ENCODE measurements around the gene SERPINI1. TPM values are rescaled to one million over a fixed set of nuclear protein-coding genes. Genes with fewer than 3 reads are reported as not detected.
A peak's percentile ranks its signal among the peaks of the same experiment; 100 is the strongest.

SERPINI1 gene
- total RNA-seq, 3 donors from 2014 or later = 0.84 to 3.6 (median 1.3) TPM

DNA sequence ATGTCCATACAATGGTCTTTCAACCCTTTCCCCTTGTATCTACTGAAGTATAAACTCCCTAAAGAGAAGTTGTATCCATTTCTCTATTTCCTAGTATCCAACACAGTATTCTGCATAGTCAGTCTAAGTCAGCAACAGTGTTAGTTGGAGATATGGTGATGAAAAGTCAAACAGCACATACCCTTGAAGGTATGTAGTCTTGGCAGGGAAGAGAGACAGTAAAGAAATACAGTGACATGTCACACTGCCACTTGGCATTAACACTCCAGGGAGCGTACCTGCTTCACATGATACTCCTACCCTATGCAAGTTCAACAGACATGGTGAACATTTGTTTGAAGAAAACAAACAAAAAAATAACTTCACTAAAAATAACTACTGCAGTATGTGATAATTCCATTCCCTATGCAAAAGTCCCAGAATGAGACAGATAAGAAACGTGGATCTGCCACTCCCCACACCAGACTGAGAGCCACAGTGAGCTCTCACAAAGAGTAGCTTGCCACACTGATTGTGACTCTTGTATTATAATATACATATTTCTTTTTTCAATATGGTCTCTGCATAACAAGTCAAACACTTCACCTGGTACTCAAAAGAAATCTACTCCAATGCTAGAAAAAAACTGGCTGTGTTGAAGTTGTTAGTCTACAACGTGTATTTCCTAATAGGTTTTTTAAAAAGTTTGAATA lies 6.7 kb upstream of the SERPINI1 start:
- Histone ChIP-seq H3K4me1 (ENCODE audit: low read depth) (peaks cover 7% of the 10 kb centered on the region), H3K36me3 (ENCODE audit: low read depth) (no peaks in the 10 kb centered on the region), H3K4me3 (no peak overlapping the region), H3K9me3 (no peaks in the 10 kb centered on the region)
- TF ChIP-seq, protein P1, sequence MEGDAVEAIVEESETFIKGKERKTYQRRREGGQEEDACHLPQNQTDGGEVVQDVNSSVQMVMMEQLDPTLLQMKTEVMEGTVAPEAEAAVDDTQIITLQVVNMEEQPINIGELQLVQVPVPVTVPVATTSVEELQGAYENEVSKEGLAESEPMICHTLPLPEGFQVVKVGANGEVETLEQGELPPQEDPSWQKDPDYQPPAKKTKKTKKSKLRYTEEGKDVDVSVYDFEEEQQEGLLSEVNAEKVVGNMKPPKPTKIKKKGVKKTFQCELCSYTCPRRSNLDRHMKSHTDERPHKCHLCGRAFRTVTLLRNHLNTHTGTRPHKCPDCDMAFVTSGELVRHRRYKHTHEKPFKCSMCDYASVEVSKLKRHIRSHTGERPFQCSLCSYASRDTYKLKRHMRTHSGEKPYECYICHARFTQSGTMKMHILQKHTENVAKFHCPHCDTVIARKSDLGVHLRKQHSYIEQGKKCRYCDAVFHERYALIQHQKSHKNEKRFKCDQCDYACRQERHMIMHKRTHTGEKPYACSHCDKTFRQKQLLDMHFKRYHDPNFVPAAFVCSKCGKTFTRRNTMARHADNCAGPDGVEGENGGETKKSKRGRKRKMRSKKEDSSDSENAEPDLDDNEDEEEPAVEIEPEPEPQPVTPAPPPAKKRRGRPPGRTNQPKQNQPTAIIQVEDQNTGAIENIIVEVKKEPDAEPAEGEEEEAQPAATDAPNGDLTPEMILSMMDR (IDR thresholded peaks at IDR 0.05) = no peak
- DNase-seq (no peak), ATAC-seq (no peak)
- intact Hi-C loops (cut with DNase I, micrococcal nuclease) = no loop called here

DNA sequence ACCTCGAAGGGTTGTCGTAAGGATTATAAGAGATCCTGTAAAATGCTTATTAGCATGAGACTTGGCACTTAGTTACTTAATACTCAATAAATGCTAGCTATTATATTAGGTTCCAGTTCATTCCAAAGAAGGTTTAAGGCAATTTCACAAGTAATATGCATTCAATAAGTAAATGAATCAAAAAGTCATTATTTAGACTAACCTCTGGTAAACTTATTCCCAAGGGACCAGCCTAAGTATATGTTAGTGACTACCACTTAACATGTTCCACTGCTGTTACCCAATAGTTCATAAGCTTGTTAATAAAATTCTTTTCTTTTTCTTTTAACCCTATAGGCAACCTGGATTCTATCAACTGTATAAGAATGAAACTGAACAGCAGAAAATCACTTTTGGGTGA lies 5.9 kb upstream of the SERPINI1 start:
- Histone ChIP-seq H3K36me3 (ENCODE audit: low read depth) (no peaks in the 10 kb centered on the region), H3K4me1 (ENCODE audit: low read depth) (peaks cover 7% of the 10 kb centered on the region), H3K4me3 (no peak overlapping the region), H3K9me3 (no peaks in the 10 kb centered on the region)
- intact Hi-C loops (cut with DNase I, micrococcal nuclease) = no loop called here
- ATAC-seq = no peak
- DNase-seq = no peak
- TF ChIP-seq, protein P1 (IDR thresholded peaks at IDR 0.05) = no peak

DNA sequence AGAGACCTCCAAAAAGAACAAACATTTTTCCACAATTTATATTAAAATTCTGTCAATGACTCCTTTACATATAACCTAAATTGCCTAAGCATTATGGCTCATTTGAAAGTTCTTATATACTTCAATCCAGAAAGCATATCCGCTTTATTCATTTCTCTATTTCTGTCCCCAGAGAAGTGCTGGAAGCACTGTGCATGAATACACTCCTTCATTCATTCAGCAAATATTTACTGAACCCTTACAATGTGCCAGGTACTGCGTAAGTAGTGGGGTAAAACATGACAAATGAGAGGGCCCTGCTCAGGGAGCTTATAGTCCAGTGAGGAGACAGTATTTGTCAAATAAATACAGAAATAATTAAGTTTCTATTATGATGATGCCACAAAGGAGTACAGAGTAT lies 4.1 kb upstream of the SERPINI1 start:
- Histone ChIP-seq H3K9me3 (no peaks in the 10 kb centered on the region), H3K4me3 (no peak overlapping the region), H3K36me3 (ENCODE audit: low read depth) (no peaks in the 10 kb centered on the region), H3K4me1 (ENCODE audit: low read depth) (peaks cover 11% of the 10 kb centered on the region)
- DNase-seq (no peak), ATAC-seq (no peak)
- TF ChIP-seq, protein P1 (IDR thresholded peaks at IDR 0.05) = no peak
- intact Hi-C loops (cut with DNase I, micrococcal nuclease) = no loop called here

DNA sequence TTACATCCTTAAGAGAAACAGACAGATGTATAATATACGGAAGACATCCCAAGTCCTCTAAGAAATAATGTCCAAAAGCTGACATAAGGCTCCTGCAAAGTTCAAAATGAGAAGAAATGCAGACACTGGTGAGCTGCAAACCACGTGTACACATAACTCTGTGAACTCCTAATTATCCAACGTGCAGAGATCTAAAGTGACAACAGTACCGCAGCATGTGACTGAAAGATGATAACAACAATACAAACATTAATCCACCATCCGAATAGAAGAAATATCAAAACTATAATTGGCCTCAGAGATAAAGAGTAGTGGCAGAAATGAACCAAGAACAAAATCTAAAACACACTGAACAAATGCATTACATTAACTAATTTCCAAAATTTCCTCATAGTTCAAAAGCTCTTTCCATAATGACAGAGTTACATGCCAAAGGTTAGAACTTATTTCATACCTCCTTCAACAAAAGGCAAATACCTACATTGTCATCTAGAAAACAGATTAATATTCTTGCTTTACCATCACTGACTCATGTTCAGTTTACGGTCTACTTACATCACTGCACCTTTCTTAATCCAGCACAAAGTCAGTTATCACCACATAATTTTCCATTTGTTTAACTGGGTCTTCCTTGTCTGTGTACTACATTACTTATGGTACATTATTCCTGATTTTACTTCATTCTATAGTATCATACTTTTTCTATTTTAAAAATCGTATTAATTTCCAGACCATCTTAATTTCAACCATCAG lies 3.0 kb upstream of the SERPINI1 start:
- no peaks in the 10 kb centered on the region for H3K36me3 ChIP-seq (ENCODE audit: low read depth)
- no peak overlapping the region for H3K4me3 ChIP-seq
- peaks cover 15% of the 10 kb centered on the region for H3K4me1 ChIP-seq (ENCODE audit: low read depth)
- no peaks in the 10 kb centered on the region for H3K9me3 ChIP-seq
- intact Hi-C loops (cut with DNase I, micrococcal nuclease) = no loop called here
- ATAC-seq (no peak), DNase-seq (no peak)
- TF ChIP-seq, protein P1 (IDR thresholded peaks at IDR 0.05) = no peak

DNA sequence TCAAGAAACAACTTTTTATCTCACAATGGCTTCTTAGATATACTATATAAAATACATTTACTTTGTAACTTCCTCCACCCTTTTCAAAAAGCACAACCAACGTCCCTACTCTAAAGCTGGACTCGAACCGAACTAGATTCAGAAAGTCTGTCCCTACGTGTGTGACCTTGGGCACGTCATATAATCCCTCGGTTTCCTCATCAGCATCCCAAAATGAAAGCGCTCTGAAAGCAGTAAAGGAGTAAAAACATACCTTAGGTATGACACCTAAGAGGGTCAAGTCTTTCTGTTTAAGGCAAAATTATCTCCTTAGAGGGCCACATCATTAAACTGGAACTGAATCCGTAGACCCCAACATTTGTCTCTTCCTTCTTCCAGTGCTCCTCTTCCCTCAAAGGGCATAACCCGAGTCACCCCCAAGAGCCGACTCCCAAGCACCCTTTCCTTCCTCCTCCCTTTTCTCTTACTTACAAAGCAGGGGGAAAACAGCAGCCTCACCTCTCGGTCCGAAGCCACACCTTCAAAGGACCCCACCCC lies 1.5 kb upstream of the SERPINI1 start:
- H3K4me1 ChIP-seq (ENCODE audit: low read depth) = peaks cover 15% of the 10 kb centered on the region
- ATAC-seq = no peak
- peak in 1 of 3 donors; percentile 31 for DNase-seq
- H3K36me3 ChIP-seq (ENCODE audit: low read depth) = no peaks in the 10 kb centered on the region
- intact Hi-C loops (cut with DNase I, micrococcal nuclease) = no loop called here
- TF ChIP-seq, protein P1 (IDR thresholded peaks at IDR 0.05) = no peak
- H3K9me3 ChIP-seq = no peaks in the 10 kb centered on the region
- H3K4me3 ChIP-seq = peak overlapping the region; percentile 52

Data from mucosa of descending colon (tissue), 3 donors.